Neural cell (in vitro differentiated cells): Measurements from ENCODE around the gene SLC29A1.

Experiments used
- CTCF ChIP-seq: fragments of 450-650 bp; IDR thresholded peaks from 2 replicates; pipeline ENCODE4 v1.5.1; 2014; ENCODE audit warnings: antibody characterized with exemption, mild to moderate bottlenecking, moderate library complexity; ENCODE audit not compliant: poor library complexity, severe bottlenecking
- EP300 ChIP-seq: fragments of 450-650 bp; conservative IDR thresholded peaks from 2 replicates; pipeline ENCODE4 v1.6.1; 2014; ENCODE audit warnings: antibody characterized with exemption, mild to moderate bottlenecking, moderate library complexity; ENCODE audit not compliant: poor library complexity, severe bottlenecking
- EZH2 ChIP-seq: fragments of 200-600, 300-800 bp; shearing (Covaris generic), sonication (generic); IDR thresholded peaks from 2 replicates; pipeline ENCODE4 v1.6.1; 2014; ENCODE audit warnings: antibody characterized with exemption, low read length, borderline replicate concordance, mild to moderate bottlenecking; ENCODE audit not compliant: insufficient read depth, poor library complexity, severe bottlenecking
- POLR2AphosphoS5 ChIP-seq: IDR thresholded peaks from 2 replicates; pipeline ENCODE4 v1.6.1; 2012
- RAD21 ChIP-seq: fragments of 450-650 bp; conservative IDR thresholded peaks from 2 replicates; pipeline ENCODE4 v1.6.1; 2014; ENCODE audit warnings: antibody characterized with exemption, mild to moderate bottlenecking, moderate library complexity
- SMC3 ChIP-seq: fragments of 450-650 bp; conservative IDR thresholded peaks from 2 replicates; pipeline ENCODE4 v1.6.1; 2014; ENCODE audit warnings: antibody characterized with exemption, mild to moderate bottlenecking, moderate library complexity; ENCODE audit not compliant: poor library complexity
- TAF1 ChIP-seq: IDR thresholded peaks from 2 replicates; pipeline ENCODE4 v1.6.1; 2012; ENCODE audit warnings: low read depth
- TF ChIP-seq, protein P1 (sequence below): IDR thresholded peaks from 2 replicates; pipeline ENCODE4 v1.6.1; 2012; ENCODE audit warnings: borderline replicate concordance

- no peak for TF ChIP-seq CTCF
- TF ChIP-seq SMC3 = no peak
- TF ChIP-seq TAF1 = no peak
- TF ChIP-seq EZH2 = no peak
- no peak for TF ChIP-seq POLR2AphosphoS5
- no peak for TF ChIP-seq EP300
- TF ChIP-seq RAD21 = no peak
- TF ChIP-seq, protein P1, sequence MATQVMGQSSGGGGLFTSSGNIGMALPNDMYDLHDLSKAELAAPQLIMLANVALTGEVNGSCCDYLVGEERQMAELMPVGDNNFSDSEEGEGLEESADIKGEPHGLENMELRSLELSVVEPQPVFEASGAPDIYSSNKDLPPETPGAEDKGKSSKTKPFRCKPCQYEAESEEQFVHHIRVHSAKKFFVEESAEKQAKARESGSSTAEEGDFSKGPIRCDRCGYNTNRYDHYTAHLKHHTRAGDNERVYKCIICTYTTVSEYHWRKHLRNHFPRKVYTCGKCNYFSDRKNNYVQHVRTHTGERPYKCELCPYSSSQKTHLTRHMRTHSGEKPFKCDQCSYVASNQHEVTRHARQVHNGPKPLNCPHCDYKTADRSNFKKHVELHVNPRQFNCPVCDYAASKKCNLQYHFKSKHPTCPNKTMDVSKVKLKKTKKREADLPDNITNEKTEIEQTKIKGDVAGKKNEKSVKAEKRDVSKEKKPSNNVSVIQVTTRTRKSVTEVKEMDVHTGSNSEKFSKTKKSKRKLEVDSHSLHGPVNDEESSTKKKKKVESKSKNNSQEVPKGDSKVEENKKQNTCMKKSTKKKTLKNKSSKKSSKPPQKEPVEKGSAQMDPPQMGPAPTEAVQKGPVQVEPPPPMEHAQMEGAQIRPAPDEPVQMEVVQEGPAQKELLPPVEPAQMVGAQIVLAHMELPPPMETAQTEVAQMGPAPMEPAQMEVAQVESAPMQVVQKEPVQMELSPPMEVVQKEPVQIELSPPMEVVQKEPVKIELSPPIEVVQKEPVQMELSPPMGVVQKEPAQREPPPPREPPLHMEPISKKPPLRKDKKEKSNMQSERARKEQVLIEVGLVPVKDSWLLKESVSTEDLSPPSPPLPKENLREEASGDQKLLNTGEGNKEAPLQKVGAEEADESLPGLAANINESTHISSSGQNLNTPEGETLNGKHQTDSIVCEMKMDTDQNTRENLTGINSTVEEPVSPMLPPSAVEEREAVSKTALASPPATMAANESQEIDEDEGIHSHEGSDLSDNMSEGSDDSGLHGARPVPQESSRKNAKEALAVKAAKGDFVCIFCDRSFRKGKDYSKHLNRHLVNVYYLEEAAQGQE = no peak
These were observed 28.5 kb downstream of the SLC29A1 start for GRCh38 chr6:44251576-44252524.
